Activated effector memory CD4-positive, alpha-beta T cell treated with anti-CD3 and anti-CD28 coated beads, Interleukin-2, amount 50 U/mL, for 16 hours (primary cell): ENCODE results near the gene ABLIM1.

Experiments
- DNase-seq: peaks from one replicate; pipeline ENCODE4 v3.0.0-alpha.2; 2020

Gene ABLIM1

GRCh38 chr10:114437473-114438292, 220.4 kb downstream of the ABLIM1 start:
- no peak for DNase-seq

GRCh38 chr10:114436941-114437340, 221.1 kb downstream of the ABLIM1 start:
- no peak for DNase-seq

- DNase-seq, result no peak
Measured at GRCh38 chr10:114432566-114433093, 225.4 kb downstream of the ABLIM1 start.

GRCh38 chr10:114431414-114432135, 226.5 kb downstream of the ABLIM1 start:
- no peak for DNase-seq

DNA sequence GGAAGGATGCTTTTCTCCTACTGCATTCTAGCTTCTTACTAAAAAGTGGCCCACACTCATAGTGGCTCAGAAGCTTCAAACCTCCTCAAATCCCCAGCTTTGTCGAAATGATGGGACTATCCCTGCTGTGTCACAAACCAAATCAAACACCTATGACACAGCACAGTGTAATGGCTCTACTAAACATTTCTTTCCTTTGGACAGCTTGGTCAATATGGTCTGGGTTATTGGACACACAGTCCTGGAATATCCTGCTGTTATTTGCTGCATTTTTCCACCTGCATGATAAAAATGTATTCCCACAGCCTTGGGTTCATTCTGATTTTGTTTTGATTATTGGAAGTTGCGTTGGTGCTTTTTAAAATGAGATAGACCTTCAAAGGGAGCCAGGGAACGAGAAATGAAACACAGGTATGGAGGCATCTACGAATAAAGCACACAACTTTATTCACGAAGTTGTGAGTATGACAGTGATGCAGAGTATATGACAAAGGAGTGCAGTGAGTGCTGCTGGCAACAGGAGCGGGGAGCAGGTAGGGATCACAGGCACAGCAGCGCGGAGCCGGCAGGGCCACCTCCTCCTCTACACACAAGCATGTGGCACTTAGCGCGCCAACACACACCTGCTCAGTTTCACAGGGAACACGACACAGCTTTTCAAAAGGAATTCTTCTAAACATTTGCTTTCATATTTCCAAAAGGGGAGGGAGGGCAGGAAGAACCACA, 227.2 kb downstream of the ABLIM1 start:
- no peak for DNase-seq

DNA sequence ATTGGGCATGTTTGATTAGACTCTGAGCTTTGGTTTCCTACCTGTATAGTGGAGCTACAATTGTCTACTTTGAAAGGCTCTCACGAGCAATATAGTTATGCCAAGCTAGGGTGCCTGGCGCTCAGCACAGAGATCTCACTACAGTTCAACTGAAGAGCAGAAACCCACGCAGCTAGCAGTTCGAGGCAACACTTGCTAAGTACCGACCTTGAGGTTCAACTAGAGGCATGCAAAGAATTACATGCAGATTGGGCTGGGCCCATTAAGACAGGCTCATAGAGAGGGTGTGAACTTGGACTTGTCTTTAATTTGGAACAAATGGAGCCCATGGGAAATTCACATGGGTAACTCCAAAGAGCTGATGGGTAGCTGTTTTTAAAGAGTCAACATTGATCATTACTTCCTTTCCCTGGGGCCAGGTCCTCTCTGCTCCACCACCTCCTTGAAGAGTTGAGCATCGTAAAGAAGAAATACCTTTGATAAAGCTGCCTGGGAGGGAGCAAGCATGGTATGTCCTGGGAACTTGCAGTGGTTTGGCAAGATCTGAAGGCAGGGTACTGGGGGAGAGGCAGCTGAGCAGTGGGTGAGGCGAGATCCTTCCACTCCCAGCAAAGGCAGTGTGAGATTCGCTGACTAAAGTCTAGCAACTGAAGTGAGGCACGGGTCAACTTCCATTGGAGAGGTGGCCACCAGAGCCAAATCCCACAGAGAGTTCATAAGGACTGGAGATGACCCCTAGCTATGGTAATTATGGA, 228.3 kb downstream of the ABLIM1 start:
- no peak for DNase-seq

GRCh38 chr10:114427124-114427852, 230.8 kb downstream of the ABLIM1 start:
- DNase-seq, result no peak

DNA sequence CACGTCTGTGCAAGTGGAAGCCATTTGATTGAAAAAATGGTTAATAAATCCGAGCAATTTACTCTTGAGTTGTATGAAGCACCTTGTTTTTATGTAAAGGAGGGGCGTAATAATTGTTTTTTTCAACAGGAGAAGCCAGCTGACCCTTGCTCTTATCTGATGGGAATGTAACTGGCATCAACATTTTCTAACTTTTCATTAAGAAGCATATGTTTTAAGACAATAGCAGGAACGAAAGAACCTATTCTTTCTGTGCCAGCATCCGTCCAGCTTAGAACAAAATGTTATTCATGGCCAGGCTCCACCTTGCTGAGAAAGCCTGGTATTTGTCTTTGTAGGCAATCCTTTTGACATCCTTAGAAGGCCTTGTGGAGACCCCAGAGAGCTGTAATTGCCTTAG, 231.6 kb downstream of the ABLIM1 start:
- no peak for DNase-seq

- no peak for DNase-seq
Measured at GRCh38 chr10:114420811-114421485, 237.1 kb downstream of the ABLIM1 start.

DNA sequence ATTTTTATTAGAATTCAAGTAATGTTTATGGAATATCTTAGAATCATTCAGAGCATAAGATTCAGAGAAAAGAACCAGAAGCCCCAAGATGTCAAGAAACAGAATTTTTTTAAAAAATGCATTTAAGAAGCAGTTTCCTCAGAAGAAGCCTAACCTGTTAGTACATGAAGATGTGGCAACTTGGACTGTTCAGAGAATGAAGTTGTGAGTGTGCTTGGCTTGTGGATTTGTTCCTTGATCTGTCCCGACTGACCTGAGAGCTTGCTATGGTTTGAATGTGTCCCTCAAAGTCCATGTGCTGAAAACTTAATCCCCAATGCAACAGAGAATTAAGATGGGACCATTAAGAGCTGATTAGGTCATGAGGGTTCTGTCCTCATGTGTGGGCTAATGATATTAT, 240.0 kb downstream of the ABLIM1 start:
- DNase-seq, result no peak

GRCh38 chr10:114412907-114413797, 244.9 kb downstream of the ABLIM1 start:
- DNase-seq, result no peak

GRCh38 chr10:114408968-114409444, 249.1 kb downstream of the ABLIM1 start:
- DNase-seq, result no peak

DNA sequence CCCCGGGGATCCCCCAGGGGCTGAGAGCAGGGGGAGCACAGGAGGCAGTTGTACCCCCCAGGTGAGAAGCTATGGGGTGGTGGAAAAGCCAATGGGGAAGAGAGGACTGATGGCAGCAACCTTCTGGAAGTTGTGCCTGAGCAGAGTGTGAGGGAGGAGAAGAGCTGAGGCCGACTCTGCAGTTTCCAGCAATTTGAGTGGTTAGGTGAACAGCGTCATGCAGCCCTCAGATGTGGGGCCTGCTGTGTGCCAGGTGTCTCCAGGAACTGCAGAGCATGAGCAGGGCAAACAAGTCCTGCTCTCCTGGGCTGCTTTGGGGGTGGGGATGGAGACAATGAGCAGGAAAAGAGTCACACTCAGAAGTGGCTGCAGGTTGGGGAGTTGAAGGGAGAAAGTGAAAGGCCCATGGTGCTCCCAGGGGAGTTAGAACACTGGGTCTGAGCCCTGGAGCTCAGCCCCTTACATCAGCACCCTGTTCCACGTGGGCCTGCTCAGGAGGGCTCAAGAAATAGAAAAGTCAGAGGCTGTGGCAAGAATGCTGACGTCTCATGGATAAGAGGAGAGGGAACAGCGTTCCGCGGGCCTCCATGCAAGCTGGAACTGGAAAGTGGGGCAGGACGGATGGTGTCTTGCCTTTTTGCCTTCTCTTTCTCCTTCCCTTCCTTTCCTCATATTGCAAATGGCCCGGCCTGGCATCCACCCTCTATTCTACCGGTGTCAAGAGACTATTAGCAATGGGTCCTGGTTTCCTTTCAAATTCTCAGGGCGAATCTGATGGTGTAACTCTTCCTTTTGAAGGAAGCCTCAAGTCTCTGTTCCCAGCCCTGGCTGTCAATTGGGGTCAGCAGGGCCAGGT, 249.7 kb downstream of the ABLIM1 start:
- no peak for DNase-seq

DNA sequence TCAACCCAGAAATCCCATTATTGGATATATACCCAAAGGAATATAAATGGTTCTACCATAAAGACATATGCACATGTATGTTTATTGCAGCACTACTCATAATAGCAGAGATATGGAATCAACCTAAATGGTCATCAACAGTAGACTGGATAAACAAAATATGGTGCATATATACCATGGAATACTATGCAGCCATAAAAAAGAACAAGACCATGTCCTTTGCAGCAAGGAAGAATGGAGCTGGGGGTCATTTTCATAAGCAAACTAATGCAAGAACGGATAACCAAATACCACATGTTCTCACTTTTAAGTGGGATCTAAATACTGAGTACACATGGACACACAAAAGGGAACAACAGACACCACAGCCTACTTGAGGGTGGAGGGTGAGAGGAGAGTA, 251.6 kb downstream of the ABLIM1 start:
- DNase-seq, result no peak

DNA sequence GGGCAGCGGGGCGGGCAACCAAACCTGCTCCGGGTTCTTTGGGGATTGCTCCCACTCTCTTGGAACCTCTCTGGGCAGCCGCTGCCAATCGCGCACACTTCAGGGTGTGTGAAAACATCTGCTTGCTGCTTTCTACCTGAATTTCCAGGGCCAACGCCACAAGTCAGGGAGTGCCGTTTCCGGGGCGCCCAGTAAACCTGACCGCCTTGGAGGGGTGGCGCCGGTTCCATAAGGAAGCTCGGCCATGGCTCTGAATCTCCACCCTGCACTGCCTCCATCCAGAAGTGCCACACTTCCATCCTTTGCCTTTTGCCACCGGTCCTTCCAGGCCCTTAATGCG, 253.1 kb downstream of the ABLIM1 start:
- DNase-seq, result no peak

DNA sequence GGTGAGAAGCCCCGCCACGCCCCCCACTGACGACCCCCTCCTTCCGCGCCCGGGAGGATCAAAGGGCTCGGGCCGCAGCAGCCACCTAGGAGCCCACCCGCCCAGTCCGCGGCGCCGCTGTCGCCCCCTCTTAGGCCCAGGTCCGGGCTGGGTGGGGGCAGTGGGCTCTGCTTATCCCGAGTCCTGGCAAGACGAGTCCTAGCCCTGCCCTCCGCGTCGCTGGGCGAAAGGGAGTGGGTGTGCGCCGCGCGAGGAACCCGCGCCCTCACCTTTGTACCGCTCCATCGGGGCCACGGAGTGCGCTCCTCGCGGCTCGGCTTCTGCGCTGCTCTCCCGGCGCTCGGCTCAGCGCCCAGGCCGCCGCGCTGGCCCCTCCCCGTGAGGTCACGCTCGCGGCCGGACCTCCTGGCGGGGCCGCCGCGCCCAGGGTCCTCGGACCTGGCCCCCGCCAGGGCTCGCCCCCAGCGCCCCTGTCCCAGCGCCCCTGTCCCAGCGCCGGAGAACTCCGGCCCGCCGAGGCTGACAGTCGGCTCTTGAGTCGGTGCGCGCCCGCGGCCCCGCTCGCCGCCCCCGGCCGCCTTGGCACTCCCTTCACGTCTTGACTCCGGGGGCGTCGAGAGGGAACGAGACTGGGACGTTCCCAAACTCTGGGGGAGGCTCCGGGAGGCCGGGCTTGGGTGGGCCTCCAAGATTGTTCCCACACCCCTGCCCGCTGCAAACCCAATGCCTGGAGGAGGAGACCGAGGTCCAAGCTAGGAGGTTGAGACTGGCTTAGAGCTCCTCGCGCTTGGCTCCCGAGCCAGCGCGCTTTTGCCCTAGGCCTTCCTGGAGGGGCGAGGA, 253.7 kb downstream of the ABLIM1 start, which contains the start of gene AFAP1L2:
AFAP1L2 (minus strand) TSS at position 332 of the 840 bp plus-strand sequence; CDS start at position 285, 47 bp downstream.
- no peak for DNase-seq

GRCh38 chr10:114403541-114404161, 254.4 kb downstream of the ABLIM1 start:
- no peak for DNase-seq
